GM19372 (cell line): ENCODE measurements around the gene DDR1.

Experiments
- ATAC-seq: cut with Tn5 transposase; IDR thresholded peaks from one replicate; pipeline ENCODE4 v1.9.1; 2021; ENCODE audit warnings: mild to moderate bottlenecking, low read depth, moderate library complexity; ENCODE audit not compliant: unreplicated experiment

The DDR1 gene

DNA sequence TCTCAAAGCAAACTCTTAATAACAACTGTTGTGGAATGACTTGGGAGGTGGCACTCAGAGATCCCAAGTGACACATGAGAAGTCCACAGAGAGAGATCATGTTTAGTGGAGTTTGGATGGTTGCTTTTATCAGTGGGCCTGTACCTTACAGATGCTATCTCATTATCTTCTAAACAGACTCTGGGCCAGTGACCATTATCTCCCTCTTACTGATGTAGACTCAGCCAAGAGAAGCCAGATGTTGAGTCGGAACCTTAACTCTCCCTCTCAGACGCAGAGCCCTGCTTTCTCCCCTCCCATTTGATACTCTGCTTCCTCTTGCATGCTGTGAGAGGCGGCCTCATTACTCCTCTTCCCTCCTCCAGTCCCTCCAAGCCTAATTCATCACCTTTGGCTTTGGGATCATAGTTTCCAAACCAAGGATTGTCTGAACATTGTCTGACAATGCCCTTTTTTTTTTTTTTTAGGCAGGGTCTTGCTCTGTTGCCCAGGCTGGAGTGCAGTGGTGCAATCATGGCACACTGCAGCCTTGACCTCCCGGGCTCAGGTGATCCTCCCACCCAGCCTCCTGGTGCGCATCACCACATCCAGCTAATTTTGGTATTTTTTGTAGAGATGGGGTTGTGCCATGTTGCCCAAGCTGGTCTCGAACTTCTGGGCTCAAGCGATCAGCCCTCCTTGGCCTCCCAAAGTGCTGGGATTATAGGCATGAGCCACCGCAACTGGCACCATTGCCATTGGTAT, 4.5 kb upstream of the DDR1 start:
- no peak for ATAC-seq

- ATAC-seq = no peak
These were observed 3.5 kb upstream of the DDR1 start for GRCh38 chr6:30880698-30881252.

DNA sequence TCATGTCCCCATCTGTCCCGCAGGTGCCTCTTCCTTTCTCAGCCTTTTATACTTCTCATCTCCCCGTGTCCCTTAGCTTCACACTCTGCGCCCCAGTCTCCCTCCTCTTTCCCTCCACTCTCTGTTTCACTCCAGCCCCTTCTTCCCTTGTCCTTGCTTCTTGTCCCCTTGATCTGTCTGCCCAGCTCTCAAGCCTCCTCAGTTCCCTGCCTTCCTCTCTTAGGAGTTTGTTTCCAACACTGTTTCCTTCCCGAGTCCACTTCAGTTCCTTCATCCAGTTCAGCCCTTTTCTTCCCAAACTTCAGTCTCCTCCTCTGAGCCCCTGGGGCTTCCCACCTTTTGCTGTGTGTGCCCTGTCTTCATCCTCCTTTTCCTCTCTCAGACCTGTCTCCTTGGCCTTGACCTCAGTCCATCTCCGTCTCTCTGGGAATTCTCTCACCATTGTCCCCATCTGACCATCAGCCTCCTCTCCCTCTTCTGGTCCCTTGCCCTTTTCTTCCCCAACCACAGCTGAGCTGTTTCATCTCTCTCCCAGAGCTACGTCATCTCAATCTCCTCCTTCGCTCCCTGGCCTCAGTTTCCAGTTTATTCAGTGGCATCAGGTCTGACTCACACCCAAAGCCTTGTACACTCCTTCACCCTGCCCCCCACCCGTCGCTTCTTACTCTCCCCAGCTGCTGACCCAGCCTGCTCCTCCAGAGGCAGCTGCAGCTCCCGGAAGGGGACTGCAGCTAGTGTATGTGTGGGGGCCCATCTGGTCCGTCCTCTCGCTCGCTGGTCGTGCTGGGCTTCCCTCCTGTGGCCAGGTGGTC, 2.7 kb upstream of the DDR1 start:
- ATAC-seq = no peak

GRCh38 chr6:30882204-30882758, 2.0 kb upstream of the DDR1 start:
- no peak for ATAC-seq

DNA sequence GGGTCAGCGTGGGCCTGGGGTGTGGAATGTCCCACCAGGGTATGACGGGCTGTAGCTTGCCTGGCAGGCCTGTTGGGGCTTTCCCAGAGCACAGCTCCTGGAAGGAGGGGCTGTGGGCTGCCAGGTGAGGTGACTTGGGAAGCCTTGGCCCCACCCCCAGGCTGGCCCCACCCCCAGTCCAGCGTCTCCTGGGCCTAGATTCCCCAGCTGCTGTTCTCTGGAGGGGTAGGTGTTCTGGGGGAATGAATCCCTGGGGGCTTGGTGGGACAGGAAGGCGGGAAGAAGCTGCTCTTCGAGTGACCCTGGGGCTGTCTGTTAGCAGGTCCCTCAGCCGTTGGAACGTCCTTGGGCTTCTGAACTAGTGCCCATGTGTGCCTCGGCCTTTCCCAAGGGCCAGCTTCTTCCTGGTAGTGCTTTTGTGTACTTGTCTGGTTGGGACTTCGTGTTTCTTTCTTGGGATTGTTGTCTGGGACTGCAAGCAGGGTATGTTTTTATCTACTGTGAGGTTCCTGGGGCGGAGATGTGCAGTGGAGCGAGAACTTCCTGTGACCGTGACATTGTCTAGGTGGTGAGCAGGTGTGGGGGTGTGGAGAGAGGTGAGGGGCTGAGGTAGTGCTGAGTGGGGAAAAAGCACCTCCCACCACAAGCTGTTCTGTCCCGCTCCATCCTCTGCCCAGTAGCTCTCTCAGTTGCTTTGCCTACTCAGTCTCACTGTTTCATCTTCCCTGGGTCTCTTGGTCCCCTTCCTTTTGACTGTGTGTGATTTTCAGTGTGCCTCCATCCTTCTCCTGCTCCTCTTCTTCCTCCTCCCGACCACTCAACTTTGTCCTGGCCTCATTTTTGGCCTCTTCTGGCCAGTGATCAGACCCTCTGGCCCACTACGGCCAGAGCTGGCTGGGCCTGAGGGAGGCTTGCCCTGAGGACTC, 1.3 kb upstream of the DDR1 start:
- ATAC-seq = no peak

GRCh38 chr6:30884521-30885480, 482 bp downstream of the DDR1 start:
- no peak for ATAC-seq

DNA sequence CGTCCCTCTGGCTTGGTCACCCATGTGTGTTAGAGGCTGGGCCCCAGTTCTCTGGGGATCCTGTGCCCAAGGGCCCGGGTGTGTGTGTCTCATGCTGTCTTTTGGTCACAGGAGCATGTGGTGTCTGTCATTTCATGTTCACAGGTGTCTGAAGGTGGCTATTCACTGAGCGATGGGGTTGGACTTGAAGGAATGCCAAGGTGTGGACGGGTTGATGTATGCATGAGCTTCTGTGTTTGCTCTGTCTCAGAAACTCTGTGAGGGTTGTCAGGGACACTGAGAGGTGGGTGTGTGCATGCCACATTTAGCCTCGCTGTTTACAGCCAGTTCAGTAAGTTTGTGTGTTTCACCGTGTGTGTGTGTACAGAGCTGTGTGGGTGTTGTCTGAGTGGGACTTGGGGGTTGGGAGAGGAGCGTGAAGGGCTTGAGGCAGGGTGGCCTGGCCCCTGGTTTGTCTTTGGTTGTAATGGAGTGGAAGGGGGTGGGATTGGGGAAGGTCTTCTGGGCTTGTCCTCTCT, 1.2 kb downstream of the DDR1 start:
- ATAC-seq = no peak

GRCh38 chr6:30885999-30886896, 1.9 kb downstream of the DDR1 start:
- ATAC-seq = no peak

DNA sequence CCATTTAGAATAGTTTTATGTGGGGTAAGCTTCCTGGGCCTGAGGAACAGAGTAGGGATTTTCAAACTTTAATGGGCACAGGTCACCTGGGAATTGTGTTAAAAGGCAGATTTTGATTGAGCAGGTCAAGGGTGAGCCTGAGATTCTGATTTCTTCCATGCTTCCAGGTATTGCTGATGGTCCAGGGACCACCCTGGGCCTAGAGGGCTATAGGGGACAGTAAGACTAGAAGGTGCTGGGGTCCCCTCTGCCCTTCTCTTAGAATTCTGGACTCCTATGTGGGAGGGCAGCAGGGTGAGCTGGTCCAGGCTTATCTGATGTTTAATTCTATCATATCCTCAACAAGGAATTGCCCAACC, 2.6 kb downstream of the DDR1 start:
- ATAC-seq = no peak

GRCh38 chr6:30887901-30888815, 3.8 kb downstream of the DDR1 start:
- no peak for ATAC-seq

- ATAC-seq = no peak
These were observed 4.6 kb downstream of the DDR1 start for GRCh38 chr6:30888816-30889495.

GRCh38 chr6:30889496-30889885, 5.2 kb downstream of the DDR1 start:
- no peak for ATAC-seq

DNA sequence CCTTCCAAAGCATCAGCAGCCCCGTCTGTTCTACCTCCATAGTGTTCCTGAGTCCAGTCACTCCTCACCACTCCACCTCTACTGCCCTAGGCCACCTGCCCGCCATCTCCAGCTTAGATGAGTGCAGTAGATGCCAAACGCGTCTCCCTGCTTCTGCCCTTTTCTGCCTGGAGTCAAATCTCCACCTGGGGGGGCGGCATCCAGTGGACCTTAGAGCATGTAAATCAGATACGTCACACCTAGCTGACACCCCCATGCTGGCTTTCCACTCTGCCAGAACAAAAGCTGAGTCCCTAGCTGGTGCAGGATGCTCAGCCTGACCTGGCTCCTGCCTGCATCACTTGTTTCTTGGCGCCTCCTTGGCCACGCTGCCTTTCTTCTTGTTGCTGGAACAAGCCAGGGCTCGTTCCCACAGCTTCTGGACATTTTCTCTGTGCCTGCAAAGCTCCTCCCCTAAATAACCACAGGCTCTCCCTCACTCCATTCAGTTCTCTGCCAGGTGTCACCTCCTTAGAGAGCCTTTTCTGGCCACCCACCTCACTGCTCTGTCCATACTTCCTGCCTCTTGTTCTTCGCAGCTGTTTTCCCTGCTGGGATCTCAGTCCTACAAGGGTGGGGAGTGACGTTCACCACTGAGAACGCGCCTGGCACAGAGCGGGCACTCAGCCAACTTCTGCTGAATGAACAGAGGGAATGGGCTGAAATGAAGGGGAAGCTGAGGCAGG, 5.8 kb downstream of the DDR1 start:
- no peak for ATAC-seq

DNA sequence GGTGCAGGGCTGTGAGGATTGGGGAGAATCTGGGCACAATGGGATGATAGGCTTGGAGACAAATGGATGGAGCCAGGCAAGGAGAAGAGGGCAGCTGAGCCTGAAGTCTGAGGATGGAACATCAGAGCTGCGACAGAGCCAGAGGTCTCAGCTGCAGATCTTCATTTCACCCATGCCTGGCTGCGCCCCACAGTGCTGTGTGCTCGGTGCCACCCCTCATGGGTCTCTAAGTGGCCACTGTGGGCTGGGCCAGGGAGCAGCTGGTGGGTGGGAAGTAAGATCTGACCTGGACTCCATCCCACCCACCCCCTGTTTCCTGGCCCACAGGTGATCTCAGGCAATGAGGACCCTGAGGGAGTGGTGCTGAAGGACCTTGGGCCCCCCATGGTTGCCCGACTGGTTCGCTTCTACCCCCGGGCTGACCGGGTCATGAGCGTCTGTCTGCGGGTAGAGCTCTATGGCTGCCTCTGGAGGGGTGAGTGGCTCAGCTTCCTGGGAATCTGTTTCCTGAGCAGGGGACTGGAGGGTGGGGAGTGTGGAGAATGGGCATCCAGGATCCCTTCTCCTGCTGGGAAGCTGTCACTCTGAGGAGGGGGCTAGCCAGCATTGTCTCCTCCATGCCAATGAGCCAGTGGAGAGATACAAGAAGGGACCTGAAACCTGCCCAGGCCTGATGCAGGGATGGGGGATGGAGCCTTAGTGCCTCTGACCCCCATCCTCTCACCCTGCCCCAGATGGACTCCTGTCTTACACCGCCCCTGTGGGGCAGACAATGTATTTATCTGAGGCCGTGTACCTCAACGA, 6.5 kb downstream of the DDR1 start:
- no peak for ATAC-seq

GRCh38 chr6:30891450-30891723, 7.1 kb downstream of the DDR1 start:
- no peak for ATAC-seq
